Nephron progenitor cell (in vitro differentiated cells): ENCODE results near the gene MYH2.
A peak's percentile ranks its signal among the peaks of the same experiment; 100 is the strongest.

Source experiments
- DNase-seq: peaks from one replicate; pipeline ENCODE4 v3.0.0; 2021
- H3K27ac Mint-ChIP-seq: 2 replicates; pipeline ENCODE4 v1.8.0; 2021; ENCODE audit warnings: mild to moderate bottlenecking, moderate library complexity, mixed read lengths
- H3K27me3 Mint-ChIP-seq: 2 replicates; pipeline ENCODE4 v1.8.0; 2021; ENCODE audit warnings: mild to moderate bottlenecking, low read depth, mixed read lengths; ENCODE audit not compliant: poor library complexity
- H3K36me3 Mint-ChIP-seq: 2 replicates; pipeline ENCODE4 v1.8.0; 2021; ENCODE audit warnings: low read depth, mixed read lengths
- H3K4me1 Mint-ChIP-seq: 2 replicates; pipeline ENCODE4 v1.8.0; 2021; ENCODE audit warnings: mixed read lengths
- H3K4me3 Mint-ChIP-seq: 2 replicates; pipeline ENCODE4 v1.8.0; 2021; ENCODE audit warnings: mild to moderate bottlenecking, moderate library complexity, mixed read lengths
- H3K9me3 Mint-ChIP-seq: 2 replicates; pipeline ENCODE4 v1.8.0; 2021; ENCODE audit warnings: mild to moderate bottlenecking, moderate library complexity, mixed read lengths
- CTCF ChIP-seq: fragments of 200-600 bp; sonication (generic); IDR thresholded peaks from 2 replicates; pipeline ENCODE4 v1.5.0; 2021; ENCODE audit warnings: antibody characterized with exemption

The MYH2 gene

GRCh38 chr17:10549096-10549842, at the start of gene MYH2:
Gene MYH2 (minus strand): TSS chr17:10549658. CDS start chr17:10547920, 1,738 bp downstream.
- Mint-ChIP-seq H3K27me3 (peaks cover 7% of the 10 kb centered on the region), H3K27ac (peak within 1 kb of the TSS; percentile 20), H3K36me3 (no peaks in the 10 kb centered on the region), H3K4me1 (peaks cover 11% of the 10 kb centered on the region), H3K9me3 (no peaks in the 10 kb centered on the region), H3K4me3 (no peak within 1 kb of the TSS)
- no peak for TF ChIP-seq CTCF
- no peak for DNase-seq

GRCh38 chr17:10598621-10599020, 49.2 kb upstream of the MYH2 start:
- no peak for DNase-seq
- Mint-ChIP-seq H3K27ac (no peak overlapping the region), H3K27me3 (peaks cover 24% of the 10 kb centered on the region), H3K4me3 (no peak overlapping the region), H3K9me3 (peaks cover 14% of the 10 kb centered on the region), H3K4me1 (peaks cover 5% of the 10 kb centered on the region), H3K36me3 (no peaks in the 10 kb centered on the region)
- no peak for TF ChIP-seq CTCF

GRCh38 chr17:10589553-10590145, 40.2 kb upstream of the MYH2 start:
- peaks cover 10% of the 10 kb centered on the region for H3K9me3 Mint-ChIP-seq
- H3K4me1 Mint-ChIP-seq = no peaks in the 10 kb centered on the region
- no peak overlapping the region for H3K4me3 Mint-ChIP-seq
- H3K27me3 Mint-ChIP-seq = peaks cover 16% of the 10 kb centered on the region
- TF ChIP-seq CTCF = no peak
- no peaks in the 10 kb centered on the region for H3K36me3 Mint-ChIP-seq
- DNase-seq = no peak
- peak overlapping the region; percentile 2 for H3K27ac Mint-ChIP-seq

- no peak overlapping the region for H3K27ac Mint-ChIP-seq
- peaks cover 22% of the 10 kb centered on the region for H3K4me1 Mint-ChIP-seq
- no peak for TF ChIP-seq CTCF
- H3K36me3 Mint-ChIP-seq = no peaks in the 10 kb centered on the region
- no peak overlapping the region for H3K4me3 Mint-ChIP-seq
- H3K9me3 Mint-ChIP-seq = peaks cover 3% of the 10 kb centered on the region
- H3K27me3 Mint-ChIP-seq = peaks cover 22% of the 10 kb centered on the region
- no peak for DNase-seq
These were observed 36.1 kb upstream of the MYH2 start for GRCh38 chr17:10585529-10585928.

GRCh38 chr17:10583834-10584233, 34.4 kb upstream of the MYH2 start:
- H3K36me3 Mint-ChIP-seq = no peaks in the 10 kb centered on the region
- no peak overlapping the region for H3K4me3 Mint-ChIP-seq
- peaks cover 22% of the 10 kb centered on the region for H3K4me1 Mint-ChIP-seq
- no peak for TF ChIP-seq CTCF
- H3K9me3 Mint-ChIP-seq = peaks cover 3% of the 10 kb centered on the region
- H3K27ac Mint-ChIP-seq = no peak overlapping the region
- no peak for DNase-seq
- peaks cover 22% of the 10 kb centered on the region for H3K27me3 Mint-ChIP-seq

- no peak overlapping the region for H3K27ac Mint-ChIP-seq
- DNase-seq = no peak
- H3K9me3 Mint-ChIP-seq = peaks cover 3% of the 10 kb centered on the region
- peaks cover 22% of the 10 kb centered on the region for H3K4me1 Mint-ChIP-seq
- H3K36me3 Mint-ChIP-seq = no peaks in the 10 kb centered on the region
- peaks cover 9% of the 10 kb centered on the region for H3K27me3 Mint-ChIP-seq
- no peak overlapping the region for H3K4me3 Mint-ChIP-seq
- no peak for TF ChIP-seq CTCF
These were observed 29.8 kb upstream of the MYH2 start for GRCh38 chr17:10579270-10579669.
